Fibroblast of lung (primary cell): Measurements from ENCODE around the gene VSIG4.

Experiments used
- EZH2 ChIP-seq: IDR thresholded peaks from 2 replicates; pipeline ENCODE4 v1.5.1; 2012; ENCODE audit warnings: low read length, control low read depth, mild to moderate bottlenecking; ENCODE audit errors: missing control alignments
- TF ChIP-seq, protein P1 (sequence below), 2 donors: IDR thresholded peaks in 1 of 2; conservative IDR thresholded peaks in 1 of 2; 1 replicate in 1 of 2; 2 replicates in 1 of 2; pipeline ENCODE4 v1.5.1; 2011 to 2012; ENCODE audit warnings: low read length in 2 of 2, control low read depth in 1 of 2, inconsistent platforms in 1 of 2, low read depth in 1 of 2, mild to moderate bottlenecking in 1 of 2

DNA sequence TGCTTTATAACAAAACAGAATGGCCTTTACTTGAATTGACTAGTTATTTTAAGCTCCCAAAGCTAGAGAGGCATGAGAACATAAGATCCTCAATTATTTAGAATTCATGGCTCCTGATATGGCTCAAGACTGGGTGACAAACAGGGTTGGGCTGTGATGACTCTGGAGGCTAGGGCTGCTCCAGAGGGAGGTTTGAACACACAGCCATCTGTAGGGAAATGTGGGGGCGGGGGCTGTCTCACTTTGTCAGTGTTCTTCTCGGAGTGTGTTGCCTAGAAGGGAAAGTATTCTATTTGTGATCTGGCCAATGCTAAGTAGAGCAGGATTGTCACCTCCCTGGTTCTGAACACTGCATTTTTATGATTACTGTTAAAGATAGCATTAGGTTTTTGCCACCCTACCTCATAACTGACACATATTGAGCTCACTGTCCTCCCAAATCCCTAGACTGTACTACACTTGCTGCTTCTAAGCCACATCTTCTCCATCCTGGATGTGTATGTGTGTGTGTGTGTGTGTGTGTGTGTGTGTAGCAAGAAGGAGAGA is 45.9 kb downstream of the VSIG4 start:
- TF ChIP-seq, protein P1, sequence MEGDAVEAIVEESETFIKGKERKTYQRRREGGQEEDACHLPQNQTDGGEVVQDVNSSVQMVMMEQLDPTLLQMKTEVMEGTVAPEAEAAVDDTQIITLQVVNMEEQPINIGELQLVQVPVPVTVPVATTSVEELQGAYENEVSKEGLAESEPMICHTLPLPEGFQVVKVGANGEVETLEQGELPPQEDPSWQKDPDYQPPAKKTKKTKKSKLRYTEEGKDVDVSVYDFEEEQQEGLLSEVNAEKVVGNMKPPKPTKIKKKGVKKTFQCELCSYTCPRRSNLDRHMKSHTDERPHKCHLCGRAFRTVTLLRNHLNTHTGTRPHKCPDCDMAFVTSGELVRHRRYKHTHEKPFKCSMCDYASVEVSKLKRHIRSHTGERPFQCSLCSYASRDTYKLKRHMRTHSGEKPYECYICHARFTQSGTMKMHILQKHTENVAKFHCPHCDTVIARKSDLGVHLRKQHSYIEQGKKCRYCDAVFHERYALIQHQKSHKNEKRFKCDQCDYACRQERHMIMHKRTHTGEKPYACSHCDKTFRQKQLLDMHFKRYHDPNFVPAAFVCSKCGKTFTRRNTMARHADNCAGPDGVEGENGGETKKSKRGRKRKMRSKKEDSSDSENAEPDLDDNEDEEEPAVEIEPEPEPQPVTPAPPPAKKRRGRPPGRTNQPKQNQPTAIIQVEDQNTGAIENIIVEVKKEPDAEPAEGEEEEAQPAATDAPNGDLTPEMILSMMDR (conservative IDR thresholded peaks at IDR 0.05 in 1 of 2, IDR thresholded peaks at IDR 0.05 in 1 of 2; ENCODE audit: low read depth in 1 of 2, low read length in 2 of 2): no peak
- no peak for TF ChIP-seq EZH2
